Vagina (tissue), 2 donors: ENCODE measurements around the gene CACNA2D1.

Source experiments
- CTCF ChIP-seq, 3 experiments: fragments of 450-650 bp in 2 of 3; fragments of 200-600 bp in 1 of 3; sonication (generic) in 1 of 3; IDR thresholded peaks; one replicate each; pipeline ENCODE4 v1.5.1; 2017 to 2019; ENCODE audit warnings: antibody characterized with exemption in 3 of 3, mild to moderate bottlenecking in 2 of 3, moderate library complexity in 2 of 3
- POLR2AphosphoS5 ChIP-seq, 2 donors: sonication (generic); formaldehyde crosslinking; IDR thresholded peaks; one replicate each; pipeline ENCODE4 v1.9.0; 2017; ENCODE audit warnings: antibody characterized with exemption in 2 of 2, mild to moderate bottlenecking in 2 of 2, low read depth in 1 of 2; ENCODE audit not compliant: insufficient read depth in 1 of 2

- TF ChIP-seq CTCF (IDR thresholded peaks at IDR 0.05): no peak
- no peak for TF ChIP-seq POLR2AphosphoS5 (IDR thresholded peaks at IDR 0.05; ENCODE audit: insufficient read depth in 1 of 2, low read depth in 1 of 2)
Measured at GRCh38 chr7:82057476-82057875, 386.1 kb downstream of the CACNA2D1 start.
